Measurements from ENCODE around the gene TTLL10. TPM values are rescaled to one million over a fixed set of nuclear protein-coding genes. Genes with fewer than 3 reads are reported as not detected.
"Not testable (repeated sequence)": the region's sequence is repeated elsewhere in the genome, so short reads cannot be mapped to it uniquely, and the experiment has no call there.

Gene TTLL10
- total RNA-seq, 1 experiment from 2014 or later: not detected

DNA sequence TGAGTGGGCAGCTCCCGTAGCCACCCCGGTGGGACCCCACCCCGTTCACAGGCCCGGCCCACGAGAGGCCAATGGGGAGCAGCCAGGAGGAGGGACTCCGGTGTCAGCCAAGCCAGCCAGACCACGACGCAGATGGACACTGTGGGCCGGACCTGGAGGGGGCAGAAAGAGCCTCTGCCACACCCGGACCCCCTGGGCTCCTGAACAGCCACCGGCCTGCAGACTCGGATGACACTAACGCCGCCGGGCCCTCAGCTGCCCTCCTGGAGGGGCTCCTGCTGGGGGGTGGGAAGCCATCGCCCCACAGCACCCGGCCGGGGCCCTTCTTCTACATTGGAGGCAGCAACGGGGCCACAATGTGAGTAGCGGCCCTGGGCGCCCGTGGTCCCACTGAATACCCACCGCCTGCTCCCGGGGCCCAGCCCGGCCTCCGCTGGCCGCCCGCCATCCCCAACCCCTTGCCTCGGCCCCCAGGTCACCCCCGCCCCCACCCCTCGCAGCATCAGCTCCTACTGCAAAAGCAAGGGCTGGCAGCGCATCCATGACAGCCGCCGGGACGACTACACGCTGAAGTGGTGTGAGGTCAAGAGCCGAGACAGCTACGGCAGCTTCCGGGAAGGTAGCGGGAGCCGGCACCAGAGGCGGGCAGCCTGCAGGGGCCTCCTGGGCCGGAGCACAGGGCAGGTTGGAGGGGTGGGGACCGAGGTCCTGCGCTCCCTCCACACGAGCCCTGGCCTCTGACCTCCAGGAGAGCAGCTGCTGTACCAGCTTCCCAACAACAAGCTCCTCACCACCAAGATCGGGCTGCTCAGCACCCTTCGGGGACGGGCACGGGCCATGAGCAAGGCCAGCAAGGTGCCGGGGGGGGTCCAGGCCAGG lies 6.5 kb downstream of the TTLL10 start:
- no peak for DNase-seq (ENCODE audit: low spot score)

DNA sequence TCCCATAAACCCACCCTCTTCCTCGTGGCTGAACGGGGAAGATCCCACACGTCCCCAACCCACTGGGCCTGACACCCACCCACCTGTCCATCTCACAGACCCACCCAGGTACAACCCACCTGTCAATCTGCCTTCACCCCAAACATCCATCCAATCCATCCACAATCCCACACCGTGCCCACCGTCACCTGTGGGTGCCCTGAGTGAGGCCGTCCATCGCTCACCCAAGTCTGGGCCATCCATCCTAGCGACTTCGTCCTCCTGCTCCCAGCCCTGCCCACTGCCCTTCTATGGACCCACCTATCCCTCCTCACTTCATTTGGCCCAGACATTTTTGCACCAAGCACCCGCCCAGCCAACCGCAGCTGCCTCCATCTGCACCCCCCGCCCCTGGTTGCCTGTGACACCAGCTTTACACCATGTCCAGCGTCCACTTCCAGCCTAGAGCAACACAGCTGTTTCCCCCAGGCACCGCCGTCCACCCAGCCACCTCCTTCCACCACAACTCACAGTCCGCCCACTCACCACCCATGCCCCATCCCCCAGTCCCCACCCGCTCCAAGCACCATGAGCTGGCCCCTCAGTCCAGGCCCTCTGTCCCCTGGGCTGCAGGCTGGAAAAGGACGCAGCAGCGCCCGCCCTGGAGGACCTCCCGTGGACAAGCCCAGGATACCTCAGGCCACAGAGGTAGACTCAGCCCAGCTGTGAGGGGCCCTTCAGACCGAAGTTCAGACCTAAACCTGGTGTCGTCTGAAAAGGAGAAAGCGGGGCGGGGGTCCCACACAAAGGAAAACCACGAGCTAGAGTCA lies 7.7 kb downstream of the TTLL10 start:
- DNase-seq (ENCODE audit: low spot score): no peak
- in situ Hi-C loops (cut with HindIII; ENCODE audit: low sequenced_read_pairs): no loop called here

More for the DNA sequence above, 6.5 kb downstream of the TTLL10 start:
- in situ Hi-C loops (cut with HindIII; ENCODE audit: low sequenced_read_pairs): no loop called here

DNA sequence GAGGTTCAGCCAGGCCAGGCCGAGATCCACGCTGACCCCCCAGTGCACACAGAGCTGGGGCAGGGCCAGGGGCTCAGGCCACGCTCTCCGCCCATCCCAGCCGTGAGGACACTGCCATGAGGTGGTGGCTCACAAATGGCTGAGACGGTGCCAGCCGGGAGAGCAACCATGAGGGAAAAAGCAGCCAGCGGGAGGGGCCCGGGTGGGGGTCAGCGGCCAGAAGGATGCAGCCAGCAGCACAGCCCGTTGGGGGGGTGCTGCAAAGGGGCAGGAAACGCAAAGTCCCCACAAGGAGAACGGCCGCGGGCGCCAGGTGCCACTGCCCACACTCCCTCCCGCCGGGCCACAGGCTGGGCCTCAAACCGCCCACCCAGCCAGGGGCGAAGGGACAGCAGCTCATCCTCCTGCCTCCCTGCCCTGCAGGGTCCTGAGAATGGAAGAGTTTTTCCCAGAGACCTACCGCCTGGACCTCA lies 8.3 kb downstream of the TTLL10 start:
- DNase-seq (ENCODE audit: low spot score): no peak
- in situ Hi-C loops (cut with HindIII; ENCODE audit: low sequenced_read_pairs): no loop called here

DNA sequence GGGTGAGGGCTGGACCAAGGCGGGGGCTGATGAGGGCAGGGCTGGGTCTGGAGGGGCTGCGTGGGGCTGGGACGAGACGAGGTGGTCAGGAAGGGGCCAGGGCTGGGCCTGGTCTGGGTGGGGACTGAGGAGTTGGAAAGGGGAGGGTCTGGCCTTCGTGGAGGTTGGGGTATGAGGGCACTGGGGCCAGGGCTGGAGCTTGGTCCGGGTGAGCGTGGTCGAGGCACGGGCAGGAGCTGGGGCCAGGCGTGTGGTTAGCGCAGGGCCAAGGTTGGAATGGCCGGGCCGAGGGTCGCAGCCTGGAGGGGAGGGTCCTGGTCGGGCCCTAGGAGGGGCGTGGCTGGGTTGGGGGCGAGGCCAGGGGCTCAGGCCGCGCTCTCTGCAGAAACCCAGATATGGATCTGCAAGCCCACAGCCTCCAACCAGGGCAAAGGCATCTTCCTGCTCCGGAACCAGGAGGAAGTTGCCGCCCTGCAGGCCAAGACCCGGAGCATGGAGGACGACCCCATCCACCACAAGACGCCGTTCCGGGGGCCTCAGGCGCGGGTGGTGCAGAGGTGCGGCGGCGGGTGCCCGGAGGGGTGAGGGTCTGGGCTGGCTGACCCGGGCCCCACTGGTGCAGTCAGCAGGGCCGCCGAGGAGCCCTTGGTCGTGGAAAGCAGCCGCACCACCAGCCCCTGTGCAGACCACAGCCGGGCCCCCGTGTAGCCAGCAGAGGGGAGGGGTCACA lies 9.0 kb downstream of the TTLL10 start:
- in situ Hi-C loops (cut with HindIII; ENCODE audit: low sequenced_read_pairs): no loop called here
- DNase-seq (ENCODE audit: low spot score): no peak

DNA sequence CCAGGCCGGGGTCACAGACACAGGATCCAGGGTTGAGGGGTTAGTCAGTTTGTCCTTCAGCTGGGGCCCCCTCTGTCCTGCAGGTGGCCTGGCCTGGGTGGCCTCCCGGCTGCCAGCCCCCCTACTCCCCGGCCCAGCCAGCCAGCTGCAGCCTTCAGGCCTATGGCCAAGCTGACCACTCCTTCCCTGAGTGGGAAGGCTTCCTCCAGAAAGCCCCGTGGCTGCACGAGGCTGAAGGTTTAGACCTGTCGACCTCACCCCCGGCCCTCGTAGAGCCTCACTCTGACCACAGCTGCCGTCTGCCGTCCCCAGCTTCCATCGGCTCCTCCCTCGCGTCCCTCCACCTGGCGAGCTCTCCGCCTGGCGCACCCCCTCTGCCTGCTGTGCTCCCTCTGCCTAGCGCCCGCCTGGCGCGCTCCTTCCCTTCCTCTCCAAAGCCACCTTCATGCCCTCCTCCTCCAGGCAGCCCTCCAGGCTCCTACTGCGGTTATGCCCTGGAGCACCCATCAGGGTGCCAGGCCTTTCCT lies 9.6 kb downstream of the TTLL10 start:
- DNase-seq (ENCODE audit: low spot score): no peak
- in situ Hi-C loops (cut with HindIII; ENCODE audit: low sequenced_read_pairs): no loop called here

DNA sequence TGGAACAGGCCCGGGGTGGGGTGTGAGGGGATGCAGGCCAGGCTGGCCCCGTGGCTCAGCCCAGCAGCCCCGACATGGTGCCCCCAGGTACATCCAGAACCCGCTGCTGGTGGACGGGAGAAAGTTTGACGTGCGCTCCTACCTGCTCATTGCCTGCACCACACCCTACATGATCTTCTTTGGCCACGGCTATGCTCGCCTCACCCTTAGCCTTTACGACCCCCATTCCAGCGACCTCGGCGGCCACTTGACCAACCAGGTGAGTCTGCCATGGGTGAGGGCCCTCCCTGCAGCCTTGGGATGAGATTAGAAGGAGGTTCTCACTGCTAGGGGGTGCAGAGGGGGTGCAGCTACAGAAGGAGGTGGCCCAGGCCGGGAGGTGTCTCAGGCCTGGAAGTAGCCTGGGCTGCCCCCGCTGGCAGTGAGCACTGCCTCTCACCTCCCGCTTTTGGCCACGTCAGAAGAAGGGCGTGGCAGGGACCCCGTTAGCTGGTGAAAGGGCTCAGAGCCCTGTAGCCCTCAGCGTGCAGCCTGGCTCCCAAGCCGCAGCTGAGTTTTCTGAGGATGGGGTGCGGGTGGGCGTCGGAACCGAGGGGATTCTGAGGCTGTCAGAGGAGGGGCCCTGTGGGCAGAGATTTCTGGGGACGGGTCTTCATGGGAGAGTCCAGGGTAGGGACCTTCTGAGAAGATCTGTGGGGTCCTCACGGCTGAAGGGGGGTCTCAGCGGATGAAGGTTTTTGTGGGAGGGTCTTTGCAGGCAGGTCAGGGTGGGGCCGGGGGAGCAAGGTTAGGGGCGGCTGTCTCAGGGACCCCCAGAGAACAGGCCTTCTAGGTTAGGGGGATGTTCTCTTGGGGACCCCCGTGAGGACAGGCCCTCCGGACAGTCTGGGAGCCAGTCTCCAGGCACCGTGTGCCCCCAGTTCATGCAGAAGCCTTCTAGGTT lies 10.4 kb downstream of the TTLL10 start:
- no peak for DNase-seq (ENCODE audit: low spot score)
- in situ Hi-C loops (cut with HindIII; ENCODE audit: low sequenced_read_pairs): no loop called here

DNA sequence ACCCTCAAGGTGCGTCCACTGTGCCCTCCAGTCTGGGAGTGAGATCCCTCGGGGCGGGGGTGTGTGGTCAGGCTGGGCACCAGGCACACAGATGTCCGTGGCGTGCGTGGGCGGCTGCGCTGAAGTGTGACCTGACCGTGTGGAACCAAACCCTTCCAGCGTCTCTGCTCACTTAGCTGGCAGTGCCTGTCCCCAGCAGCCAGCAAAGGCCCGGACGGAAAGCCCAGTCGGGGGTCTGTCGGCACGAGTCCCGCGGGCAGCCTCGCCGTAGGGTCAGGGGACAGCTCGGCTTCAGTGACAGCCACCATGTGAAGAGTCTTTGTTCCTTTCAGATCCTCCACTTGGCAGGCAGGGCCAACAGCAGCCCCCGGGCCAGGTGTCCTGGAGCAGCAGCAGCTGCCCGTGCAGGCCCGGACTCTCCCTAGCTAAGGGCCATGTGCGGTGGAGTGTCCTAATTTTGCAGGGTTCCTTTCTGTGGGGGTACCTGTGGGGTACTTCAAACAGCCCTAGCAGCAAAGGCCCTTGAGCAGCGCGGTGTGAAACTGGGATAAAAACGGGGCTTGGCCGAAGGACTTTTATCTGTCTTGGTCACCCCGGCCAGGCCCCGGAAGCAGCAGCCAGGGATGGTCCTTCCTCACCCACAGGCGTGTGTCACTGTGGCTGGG lies 11.6 kb downstream of the TTLL10 start:
- no peak for DNase-seq (ENCODE audit: low spot score)
- in situ Hi-C loops (cut with HindIII; ENCODE audit: low sequenced_read_pairs): no loop called here

DNA sequence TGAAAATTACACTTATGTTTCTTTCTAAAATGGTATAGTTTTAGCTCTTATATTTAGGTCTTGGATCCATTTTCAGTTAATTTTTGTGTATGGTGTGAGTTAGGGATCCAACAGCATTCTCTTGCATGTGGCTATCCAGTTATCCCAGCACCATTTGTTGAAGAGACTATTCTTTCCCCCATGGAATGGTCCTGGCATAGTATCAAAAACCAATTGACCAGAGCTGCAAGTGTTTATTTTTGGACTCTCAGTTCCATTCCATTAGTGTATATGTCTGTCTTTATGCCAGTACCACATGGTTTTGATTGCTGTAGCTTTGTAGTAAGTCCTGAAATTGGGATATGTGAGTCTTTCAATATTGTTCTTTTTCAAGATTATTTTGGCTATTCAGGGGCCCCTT lies 14.3 kb downstream of the TTLL10 start:
- DNase-seq (ENCODE audit: low spot score): no peak
- in situ Hi-C loops (cut with HindIII; ENCODE audit: low sequenced_read_pairs): no loop called here

DNA sequence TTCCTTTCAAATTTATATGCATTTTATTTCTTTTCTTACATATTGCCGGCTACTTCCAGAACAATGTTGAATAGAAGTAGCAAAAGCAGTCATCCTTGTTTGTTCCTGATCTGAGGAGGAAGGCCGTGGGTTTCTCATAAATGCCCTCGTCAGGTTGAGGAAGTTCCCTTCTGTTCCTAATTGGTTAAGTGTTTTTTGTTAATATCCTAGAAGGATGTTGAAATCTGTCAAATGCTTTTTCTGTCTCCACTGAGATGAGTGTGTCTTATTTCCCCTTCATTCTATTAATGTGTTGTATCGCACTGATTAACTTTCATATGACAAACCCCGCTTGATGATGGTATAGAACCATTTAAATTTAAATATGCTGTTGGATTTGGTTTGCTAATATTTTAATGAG lies 15.4 kb downstream of the TTLL10 start:
- no peak for DNase-seq (ENCODE audit: low spot score)
- in situ Hi-C loops (cut with HindIII; ENCODE audit: low sequenced_read_pairs): no loop called here

DNA sequence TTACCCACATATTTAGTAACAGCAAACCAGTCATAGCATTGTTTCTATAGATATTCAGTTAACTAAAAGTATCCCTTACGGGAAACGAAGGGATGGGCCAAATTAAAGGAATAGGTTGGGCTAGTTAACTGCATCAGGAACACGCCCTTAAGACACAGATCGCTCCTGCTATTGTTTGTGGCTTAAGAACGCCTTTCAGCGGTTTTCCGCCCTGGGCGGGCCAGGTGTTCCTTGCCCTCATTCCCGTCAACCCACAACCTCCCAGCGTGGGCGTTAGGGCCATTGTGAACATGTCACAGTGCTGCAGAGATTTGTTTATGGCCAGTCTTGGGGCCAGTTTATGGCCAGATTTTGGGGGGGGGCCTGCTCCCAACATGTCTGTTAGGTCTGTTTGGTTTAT lies 18.1 kb downstream of the TTLL10 start:
- in situ Hi-C loops (cut with HindIII; ENCODE audit: low sequenced_read_pairs): no loop called here
- no peak for DNase-seq (ENCODE audit: low spot score)

DNA sequence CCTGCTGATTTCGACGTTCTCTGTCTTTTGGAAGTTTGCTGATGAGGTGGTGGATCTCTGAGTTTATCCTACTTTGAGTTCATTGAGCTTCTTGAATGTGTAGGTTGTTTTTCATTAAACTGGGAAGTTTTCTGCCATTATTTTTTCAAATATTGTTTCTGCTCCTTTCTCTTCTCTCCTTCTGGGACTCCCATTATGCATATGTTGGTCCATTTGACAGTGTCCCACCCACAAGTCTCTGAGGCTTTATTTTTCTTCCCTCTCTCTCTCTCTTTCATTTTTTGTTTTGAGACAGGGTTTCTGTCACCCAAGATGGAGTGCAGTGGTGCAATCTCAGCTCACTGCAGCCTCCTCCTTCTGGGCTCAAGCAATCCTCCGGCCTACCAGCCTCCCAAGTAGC lies 21.0 kb downstream of the TTLL10 start:
- in situ Hi-C loops (cut with HindIII; ENCODE audit: low sequenced_read_pairs): no loop called here
- DNase-seq (ENCODE audit: low spot score): no peak

DNA sequence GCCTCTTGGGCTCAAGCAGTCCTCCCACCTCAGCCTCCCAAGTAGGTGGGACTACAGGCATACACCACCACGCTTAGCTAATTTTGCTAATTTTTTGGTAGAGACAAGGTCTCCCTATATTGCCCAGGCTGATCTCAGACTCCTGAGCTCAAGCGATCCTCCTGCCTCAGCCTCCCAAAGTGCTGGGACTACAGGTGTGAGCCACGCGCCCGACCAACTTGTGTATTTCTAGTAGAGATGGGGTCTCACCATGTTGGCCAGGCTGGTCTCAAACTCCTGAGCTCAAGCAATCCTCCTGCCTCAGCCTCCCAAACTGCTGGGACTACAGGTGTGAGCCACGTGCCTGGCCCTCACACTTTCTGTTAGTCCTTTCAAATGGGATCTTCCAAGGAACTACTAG lies 22.0 kb downstream of the TTLL10 start:
- in situ Hi-C loops (cut with HindIII; ENCODE audit: low sequenced_read_pairs); DNase-seq (ENCODE audit: low spot score): not testable (repeated sequence)

DNA sequence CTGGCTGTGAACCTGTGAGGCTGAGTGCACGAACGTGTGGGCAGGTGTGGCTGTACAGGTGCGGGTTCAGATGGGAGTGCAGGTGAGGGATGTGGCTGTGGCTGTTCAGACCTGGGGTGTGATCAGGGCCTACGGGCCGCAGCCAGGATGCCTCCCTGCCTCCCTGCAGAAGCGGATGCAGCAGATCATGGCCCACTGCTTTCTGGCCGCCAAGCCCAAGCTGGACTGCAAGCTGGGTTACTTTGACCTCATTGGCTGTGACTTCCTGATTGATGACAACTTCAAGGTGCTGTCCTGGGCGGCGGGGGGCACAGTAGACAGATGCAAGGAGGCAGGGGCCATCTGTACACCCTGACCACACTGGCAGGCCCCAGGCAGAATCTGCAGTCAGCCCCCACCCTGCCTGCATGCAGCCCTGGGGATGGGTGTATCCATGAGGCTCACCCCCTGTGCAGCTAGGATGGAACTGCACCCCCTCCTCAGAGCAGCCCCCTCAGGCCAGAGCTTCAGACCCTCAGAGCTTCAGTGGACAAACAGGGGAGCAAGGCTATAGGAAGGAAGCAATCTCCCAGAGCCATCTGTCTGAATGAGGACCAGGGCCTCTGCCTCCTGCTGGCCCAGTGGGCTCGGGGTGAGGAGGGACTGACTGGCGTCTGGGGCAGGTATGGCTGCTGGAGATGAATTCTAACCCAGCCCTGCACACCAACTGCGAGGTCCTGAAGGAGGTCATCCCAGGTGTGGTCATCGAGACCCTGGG lies 22.9 kb downstream of the TTLL10 start:
- in situ Hi-C loops (cut with HindIII; ENCODE audit: low sequenced_read_pairs): no loop called here
- DNase-seq (ENCODE audit: low spot score): no peak

DNA sequence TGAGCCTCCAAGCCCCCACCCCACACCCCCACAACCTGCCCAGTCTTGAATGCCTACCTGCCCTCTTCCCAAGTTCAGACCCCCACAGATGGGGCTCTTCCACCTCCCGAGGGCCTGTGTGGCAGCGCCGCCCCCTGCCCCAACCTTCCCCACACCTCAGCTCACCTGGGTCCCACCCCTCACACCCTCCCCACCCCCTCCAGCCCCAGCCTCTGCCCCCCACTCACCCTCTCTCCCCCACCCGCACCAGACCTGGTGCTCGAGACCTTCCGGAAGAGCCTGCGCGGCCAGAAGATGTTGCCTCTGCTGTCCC lies 23.5 kb downstream of the TTLL10 start:
- DNase-seq (ENCODE audit: low spot score): no peak
- in situ Hi-C loops (cut with HindIII; ENCODE audit: low sequenced_read_pairs): no loop called here

DNA sequence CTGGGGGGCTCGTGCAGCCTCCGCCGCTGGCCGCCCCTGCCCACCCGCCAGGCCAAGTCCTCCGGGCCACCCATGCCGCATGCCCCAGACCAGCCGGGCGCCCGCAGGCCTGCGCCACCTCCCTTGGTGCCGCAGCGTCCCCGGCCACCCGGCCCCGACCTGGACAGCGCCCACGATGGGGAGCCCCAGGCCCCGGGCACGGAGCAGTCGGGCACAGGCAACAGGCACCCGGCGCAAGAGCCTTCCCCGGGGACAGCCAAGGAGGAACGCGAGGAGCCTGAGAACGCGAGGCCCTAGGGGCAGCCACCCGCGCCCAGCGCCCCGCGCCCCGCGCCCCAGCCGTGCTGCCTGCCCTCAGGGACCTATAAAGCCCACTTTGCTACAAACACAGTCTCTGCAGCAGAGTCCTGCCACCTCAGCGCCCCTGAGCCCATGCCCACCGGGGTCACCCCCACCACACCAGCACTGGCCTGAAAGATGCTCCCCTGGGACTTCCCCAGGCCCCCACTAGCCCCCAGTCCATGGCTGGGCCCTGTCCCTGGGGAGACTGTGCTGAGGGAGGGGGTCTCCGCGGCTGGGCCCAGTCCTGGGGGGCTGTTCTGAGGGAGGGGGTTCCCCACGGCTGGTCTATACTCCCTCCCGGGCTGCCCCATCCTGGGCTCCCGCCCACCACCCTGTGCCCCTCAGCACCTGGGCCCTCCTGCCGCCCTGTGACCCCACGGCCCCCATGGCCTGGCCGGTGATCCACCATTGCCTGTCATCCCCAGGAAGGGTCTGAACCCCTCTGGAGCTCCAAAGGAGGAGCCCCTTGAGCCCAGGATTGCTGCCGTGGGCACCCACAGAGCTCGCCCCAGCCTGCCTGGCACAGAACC lies 24.1 kb downstream of the TTLL10 start:
- in situ Hi-C loops (cut with HindIII; ENCODE audit: low sequenced_read_pairs): no loop called here
- DNase-seq (ENCODE audit: low spot score): no peak

DNA sequence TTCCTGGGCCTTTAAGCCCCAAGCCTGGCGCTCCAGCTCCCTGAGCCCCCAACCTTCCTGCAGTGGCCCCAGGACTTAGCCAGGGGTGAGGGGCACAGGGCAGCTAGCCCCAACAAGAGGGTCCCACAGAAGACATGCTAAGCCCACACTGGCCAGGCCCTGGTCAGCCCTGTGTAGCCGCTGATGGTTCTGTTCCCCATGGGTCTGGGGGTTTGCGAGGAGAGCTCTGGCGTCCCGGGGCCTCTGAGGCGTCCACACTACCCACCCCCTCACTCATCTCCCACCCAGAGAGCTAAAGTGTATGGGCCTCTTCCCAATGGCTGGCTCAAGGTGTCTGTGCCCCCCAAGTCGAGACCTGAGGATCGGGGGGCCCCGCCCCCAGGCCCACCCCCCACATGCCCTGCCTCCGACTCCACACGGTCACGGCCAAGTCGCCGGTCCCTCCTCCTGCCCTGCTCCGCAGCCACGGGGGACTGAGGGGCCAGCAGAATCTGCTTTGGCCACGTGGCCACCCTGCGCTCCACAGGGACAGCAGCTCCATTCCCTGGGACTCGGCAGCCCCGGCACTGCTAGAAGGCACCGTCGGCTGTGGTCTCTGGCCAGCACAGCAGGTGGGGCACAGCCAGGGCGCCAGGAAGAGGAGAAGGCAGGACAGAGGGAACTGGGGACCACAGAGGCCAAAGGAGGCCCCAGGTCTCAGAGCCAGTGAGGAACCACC lies 24.9 kb downstream of the TTLL10 start:
- no peak for DNase-seq (ENCODE audit: low spot score)
- in situ Hi-C loops (cut with HindIII; ENCODE audit: low sequenced_read_pairs): no loop called here

All from G401 (cell line).